ENCODE results near the gene LRFN2.

- TF ChIP-seq, protein P1, sequence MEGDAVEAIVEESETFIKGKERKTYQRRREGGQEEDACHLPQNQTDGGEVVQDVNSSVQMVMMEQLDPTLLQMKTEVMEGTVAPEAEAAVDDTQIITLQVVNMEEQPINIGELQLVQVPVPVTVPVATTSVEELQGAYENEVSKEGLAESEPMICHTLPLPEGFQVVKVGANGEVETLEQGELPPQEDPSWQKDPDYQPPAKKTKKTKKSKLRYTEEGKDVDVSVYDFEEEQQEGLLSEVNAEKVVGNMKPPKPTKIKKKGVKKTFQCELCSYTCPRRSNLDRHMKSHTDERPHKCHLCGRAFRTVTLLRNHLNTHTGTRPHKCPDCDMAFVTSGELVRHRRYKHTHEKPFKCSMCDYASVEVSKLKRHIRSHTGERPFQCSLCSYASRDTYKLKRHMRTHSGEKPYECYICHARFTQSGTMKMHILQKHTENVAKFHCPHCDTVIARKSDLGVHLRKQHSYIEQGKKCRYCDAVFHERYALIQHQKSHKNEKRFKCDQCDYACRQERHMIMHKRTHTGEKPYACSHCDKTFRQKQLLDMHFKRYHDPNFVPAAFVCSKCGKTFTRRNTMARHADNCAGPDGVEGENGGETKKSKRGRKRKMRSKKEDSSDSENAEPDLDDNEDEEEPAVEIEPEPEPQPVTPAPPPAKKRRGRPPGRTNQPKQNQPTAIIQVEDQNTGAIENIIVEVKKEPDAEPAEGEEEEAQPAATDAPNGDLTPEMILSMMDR (IDR thresholded peaks at IDR 0.05), result no peak
- no peak for TF ChIP-seq POLR2A (IDR thresholded peaks at IDR 0.05)
- no peak for TF ChIP-seq POLR2AphosphoS5 (IDR thresholded peaks at IDR 0.05)
These were observed 103.1 kb downstream of the LRFN2 start for GRCh38 chr6:40484066-40484465.
